HG03565 (cell line): Measurements from ENCODE around the gene ACTR1A.
"Not testable (repeated sequence)": the region's sequence is repeated elsewhere in the genome, so short reads cannot be mapped to it uniquely, and the experiment has no call there.

Experiments
- ATAC-seq: cut with Tn5 transposase; IDR thresholded peaks from one replicate; pipeline ENCODE4 v1.9.1; 2021; ENCODE audit warnings: mild to moderate bottlenecking, moderate library complexity; ENCODE audit not compliant: unreplicated experiment

ACTR1A gene

DNA sequence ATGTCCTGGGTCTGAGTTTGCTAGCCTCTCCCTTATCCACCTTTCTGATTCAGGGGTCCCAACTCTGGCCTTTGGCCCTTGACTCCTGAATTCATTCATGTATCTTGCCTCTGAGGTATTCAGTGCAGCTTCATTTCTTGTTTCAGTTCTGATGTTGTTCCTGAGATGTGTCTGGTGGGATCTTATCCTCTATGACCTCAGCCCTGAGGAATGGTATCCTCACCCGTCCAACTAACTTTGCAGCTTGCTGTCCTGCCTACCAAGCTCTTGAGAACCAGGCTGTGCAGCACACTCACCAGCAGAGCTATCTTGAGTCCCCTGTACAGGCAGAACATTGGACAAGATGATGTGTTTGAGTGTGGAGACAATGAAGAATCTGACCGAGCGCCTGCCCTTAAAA, 15.0 kb upstream of the ACTR1A start:
- ATAC-seq = no peak

DNA sequence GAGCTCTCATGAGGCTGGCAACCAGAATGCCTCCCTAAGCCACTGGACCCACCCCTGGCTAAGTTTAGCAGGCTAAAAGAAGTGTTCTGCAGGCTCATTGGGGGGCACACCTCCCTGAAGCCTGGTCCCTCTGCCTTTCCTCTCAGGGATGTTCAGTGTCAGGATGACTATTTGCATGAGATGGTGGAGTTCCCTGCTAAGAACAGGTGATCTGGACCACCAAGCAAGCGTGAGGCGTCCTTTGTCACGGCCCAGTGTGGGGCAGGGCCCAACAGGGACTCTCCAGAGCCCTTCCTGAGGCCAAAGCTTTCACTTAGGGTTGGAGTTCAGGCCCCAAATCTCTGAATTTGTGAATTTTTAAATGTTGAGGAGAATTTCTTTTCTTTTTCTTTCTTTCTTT, 13.2 kb upstream of the ACTR1A start:
- no peak for ATAC-seq

DNA sequence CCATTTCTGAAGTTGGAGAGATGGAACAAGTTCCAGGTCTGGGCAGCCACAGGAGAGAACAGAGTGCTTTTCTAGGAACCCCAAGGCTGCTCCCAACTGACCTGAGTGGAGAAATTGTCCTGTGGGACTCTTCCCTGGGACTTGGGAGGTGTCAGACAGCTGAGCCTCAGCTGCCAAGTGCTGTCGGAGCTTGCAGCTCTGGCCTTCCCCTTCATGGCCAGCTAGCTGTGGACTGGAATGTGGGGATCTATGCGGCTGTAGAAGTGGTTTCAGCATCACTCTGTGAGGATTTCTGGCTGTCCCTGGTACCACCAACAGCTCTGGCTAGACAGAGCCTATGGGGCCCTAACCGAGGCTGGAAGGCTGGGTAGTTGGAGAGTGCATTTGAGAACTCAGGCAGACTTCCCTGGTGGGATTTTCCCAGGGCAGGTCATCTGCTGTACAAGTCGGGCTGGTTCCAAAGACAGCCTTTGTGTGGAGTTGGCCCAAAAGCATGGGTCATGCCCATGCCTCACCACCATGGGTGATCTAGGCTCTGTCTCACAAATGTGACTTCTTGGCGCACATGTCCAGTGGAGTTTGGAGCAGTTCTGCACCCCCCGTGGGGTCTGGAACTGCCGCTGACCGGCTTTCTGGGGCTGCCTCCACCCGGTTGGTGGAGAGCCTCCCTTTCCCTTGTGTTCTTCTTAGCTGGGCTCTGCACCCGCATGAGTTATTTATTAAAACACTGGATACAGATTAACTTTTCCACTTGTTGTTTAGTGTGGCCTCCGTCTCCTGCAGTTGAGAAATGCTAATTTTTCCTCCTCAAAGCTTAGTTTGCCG, 12.2 kb upstream of the ACTR1A start:
- no peak for ATAC-seq

DNA sequence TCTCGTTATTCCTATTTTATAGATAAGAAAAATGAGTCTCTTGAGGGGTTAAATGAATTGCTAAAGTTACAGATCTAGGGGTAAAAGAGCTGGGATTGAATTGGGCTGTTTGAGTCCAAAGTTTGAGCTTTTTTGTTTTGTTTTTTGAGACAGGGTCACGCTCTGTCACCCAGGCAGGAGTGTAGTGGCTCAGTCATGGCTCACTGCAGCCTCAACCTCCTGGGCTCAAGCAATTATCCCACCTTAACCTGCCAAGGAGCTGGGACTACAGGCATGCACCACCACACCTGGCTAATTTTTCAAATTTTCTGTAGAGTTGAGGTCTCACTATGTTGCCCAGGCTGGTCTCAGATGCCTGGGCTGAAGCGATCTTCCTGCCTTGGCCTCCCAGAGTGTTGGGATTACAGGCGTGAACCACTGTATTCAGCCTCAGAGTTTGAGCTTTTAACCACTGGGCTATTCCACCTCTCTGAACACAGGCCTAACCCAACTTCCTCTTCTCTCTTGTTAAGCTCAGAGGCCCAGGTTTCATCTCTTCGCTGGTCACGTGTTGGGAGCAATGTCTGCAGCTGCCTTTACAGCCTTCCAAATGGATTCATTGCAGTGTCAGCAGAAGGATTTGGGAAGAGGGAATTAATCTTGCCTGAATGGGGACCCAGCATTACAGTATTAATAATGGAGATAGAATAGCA, 9.2 kb upstream of the ACTR1A start:
- ATAC-seq = no peak

DNA sequence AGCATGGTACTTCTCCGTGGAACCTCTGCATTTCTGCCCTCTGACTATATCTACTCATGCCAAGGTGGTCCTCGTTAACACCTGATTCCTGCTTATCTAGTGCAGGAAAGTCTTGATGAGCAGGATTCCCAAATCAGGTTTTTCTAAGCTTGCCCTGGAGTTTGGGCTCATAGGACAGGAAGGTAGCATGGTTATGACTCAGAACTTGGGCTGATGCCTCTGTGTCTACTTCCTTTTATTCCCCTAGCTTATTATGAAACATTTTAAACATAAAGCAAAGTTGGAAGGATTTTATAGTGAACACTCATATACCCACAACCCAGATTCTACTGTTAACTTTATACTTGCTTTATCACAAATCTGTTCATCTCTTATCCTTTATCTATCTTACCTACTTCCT, 6.9 kb upstream of the ACTR1A start:
- no peak for ATAC-seq

DNA sequence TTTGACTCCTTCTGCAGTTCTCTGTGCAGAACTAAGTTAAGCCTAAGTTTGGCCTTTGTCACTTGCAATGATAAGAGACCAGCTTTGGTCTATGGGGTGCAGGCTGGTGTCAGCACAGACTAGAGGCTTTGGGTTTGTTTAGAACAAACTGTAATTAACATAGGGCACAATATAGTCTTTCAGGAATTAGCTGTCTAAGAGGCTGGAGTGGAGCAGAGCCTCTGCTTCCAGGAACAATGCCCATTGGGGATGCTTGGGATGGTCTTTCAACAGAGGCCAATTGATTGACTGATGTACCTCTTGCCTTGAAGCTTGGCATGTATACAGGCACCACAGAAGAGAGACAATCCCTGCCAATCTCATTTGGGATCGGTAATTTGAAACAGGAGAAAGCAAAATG, 6.0 kb upstream of the ACTR1A start:
- ATAC-seq = no peak

DNA sequence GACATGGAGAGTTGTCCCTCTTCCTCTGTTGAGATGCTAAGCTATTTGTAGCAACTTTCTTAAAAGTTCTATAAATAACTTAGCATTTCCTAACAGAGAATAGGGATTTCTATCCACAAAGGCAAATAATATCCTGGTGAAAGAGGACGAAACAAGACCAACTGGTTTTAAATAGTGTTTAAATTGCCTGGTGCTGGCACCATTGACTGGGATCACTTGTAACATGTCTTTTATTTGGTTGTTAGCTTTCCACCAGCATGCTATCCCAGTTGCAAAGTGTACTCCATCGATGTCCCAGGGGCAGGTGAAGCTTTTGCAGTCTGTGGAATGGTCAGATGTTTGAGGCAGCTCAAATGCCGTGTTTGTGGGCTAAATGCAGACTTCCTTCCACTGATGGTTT, 5.0 kb upstream of the ACTR1A start:
- no peak for ATAC-seq

DNA sequence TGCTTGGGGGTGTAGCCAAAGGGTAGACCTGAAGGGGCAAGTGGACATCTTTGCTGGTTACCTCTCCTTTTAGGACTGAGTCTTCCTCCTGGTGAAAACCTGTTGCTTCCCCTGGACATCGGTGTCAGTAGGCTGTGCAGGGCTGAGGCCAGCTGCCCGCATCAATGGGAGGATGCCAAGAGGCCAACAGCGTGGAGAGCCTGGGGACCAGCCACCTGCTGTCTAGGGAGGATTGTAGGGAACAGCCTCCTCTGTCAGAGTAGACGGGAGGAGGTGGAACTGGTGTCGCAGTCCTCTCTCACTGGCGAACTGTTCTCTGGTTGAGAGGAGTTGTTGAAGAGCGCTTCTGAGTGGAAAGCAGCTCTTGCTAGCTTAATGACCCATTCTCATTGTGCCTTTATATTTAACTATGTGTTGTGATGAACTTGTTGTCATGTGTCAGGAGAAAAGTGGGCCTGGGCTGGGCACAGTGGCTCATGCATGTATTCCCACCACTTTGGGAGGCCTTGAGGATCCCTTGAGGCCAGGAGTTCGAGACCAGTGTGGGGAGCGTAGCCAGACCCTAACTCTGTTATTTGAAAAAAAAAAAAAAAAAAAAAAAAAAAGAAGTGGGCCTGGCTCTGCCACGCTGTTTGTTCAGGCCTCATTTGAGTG, 3.1 kb upstream of the ACTR1A start:
- ATAC-seq = no peak

DNA sequence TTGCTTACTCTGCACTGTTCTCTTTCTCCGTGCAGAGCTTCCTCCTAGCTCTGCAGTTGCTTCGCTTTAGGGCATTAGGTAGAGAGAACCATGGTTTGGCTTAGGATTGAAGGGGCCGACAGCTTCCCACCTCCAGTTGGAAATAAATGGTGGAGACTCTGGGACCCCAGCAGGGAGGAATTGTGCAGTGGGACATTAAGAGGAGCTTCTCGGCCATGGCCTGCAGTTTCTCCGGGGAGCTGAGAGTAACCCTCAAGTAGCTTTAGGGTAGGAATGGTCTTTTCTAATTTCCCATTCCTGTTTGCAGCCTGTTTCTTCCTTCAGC, 2.4 kb upstream of the ACTR1A start:
- ATAC-seq = no peak

DNA sequence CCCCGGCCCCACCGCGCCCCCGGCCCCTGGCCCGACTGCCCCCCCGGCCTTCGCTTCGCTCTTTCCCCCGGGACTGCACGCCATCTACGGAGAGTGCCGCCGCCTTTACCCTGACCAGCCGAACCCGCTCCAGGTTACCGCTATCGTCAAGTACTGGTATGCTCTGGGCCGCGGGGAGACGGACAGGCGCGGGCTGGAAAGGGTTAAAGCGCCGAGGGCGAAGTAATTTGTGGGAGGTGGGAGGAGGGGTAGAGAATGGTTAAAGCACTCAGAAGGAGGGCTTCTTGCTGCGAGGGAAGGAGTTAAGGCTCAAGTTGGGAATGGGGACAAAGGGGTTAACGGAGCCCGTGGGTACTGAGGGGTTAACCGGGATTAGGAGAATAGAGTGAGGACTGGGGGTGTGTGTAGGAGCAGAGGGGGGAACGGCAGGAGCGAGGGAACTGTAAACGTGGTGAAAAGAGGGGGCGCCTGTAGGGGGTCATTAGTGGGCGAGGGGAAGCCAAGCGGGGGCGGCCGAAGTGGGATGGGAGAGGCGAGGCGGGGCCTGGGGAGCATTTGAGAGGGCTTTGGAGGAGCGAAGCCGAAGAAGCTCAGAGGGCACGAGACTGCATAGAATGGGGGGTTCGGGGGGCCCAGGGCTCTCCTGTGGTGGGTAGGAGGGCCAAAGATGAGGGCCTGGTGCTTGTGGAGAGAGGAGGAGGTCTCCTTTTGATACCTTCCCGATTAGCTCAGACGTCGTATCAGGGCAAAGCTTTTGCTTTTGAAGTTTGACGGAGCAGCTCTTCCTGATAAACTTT, 1.9 kb upstream of the ACTR1A start:
- ATAC-seq = no peak

DNA sequence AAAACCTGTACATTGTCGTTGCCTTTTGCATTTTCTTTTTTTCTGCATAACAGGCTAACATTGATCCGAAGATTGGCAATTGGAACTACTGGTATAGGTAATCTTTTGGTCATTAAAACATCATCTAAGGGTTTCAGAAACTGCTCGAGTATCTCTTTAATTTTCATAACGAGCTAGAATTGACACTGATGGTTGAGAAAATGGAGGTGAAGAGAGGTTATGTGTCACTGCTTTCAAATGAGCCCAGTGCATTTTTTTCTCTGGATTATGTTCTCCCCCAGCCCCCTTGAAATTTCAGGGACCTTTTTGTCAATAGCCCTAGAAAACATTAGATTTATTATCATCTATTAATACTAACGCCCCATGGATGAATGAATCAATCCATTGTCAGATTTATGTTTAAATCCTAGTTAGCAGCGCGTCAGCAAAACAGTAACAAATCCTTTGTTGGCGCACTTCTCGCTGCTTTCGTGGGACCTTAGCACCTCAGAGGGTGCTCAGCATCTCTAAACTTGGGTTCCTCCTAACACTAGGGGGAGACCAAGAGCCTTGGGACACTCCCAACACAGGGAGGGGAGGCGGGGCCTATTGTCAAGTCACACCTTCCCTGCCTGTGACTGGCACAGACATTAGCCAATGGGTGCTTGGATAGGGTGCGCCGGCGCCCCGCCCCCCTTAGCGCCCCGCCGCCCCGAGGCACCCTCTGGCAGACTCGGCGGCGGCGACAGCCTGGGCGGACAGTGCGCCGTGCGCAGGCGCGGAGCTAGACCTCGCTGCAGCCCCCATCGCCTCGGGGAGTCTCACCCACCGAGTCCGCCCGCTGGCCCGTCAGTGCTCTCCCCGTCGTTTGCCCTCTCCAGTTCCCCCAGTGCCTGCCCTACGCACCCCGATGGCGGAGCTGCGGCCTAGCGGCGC, 1.0 kb upstream of the ACTR1A start, which contains the start of gene SUFU:
SUFU (plus strand) TSS at position 709 of the 915 bp plus-strand sequence; CDS start at position 890, 181 bp downstream.
- ATAC-seq = peak; percentile 61

DNA sequence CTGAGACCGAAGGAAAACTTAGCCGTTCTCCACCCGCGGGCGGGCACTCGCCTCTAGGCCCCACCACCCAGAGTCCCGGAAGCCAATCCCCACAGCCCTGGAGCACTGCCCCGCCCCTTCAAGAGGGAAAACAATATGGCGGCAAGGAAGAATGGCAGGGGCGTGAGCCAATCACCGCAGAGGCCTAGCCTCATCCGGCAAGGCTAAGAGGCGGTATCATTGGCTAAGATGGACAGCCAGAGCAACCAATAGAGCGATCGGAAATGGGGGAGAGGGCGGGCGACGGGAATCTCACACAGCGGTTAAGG, 529 bp downstream of the ACTR1A start:
- peak; percentile 53 for ATAC-seq

DNA sequence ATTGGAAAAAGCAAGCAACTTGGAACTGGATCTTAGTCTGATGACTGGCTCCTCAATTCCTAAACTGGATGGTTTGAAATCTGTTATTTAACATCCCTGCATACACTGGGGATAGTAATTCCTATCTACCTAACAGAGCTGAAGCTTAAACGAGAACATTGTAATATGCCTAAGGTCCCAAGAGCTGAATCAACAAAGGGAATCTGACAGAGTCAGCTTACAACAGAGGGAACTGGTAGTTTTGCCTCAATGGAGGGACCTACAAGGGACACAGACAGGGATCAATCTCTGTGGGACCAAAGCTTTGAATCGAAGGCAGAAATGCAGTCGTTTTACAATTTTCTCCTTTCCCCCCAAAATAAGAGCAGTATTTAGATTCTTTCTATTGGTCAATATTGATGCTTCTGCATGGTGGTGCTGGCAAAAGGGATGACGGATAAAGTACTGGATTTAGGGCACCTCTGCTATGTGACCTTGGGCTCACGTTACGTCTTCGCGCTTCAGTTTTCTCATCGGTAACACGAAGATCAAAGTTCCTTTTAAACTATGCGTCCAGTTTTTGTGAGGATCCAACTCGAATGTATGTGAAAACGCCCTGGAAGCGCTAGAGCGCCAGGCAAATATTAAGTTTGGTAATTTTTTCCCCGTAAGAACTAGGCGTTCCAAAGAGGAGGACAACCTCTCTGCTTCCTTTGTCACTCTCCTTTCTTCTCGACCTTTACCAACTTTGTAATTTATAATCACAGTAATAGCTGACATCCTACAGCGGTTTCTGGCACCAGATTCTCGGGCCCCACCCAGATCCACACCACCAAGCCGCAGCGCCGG, 1.1 kb downstream of the ACTR1A start:
- ATAC-seq = no peak

DNA sequence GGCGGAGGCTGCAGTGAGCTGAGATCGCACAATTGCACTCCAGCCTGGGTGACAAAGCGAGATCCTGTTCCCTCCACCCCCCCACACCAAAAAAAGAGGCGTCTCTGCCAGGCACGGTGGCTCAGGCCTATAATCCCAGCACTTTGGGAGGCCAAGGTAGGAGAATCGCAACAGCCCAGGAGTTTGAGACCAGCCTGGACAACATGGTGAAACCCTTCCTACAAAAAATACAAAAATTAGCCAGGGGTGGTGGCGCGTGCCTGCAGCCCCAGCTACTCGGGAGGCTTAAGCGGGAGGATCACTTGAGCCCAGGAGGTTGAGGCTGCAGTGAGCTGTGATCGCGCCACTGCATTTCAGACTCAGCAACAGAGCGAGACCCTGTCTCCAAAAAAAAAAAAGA, 1.8 kb downstream of the ACTR1A start:
- not testable (repeated sequence) for ATAC-seq

DNA sequence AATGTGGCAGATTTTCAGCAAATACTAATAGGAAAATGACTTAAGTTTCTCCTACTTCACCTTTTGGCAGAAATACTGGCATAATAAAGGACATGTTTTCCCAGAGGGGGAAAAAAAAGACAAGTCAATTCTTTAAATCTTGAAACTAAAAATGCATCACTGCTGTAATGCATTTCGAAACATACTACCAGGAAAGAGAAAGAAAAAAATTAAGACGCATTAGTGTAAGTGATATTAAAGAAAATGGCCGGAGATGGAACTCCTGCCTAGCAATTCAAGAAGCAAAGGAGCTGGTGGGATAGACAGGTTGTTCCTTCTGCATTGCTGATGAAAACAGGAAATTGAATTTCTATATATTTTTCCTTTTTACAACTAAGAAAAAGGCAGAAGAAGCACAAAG, 3.2 kb downstream of the ACTR1A start:
- ATAC-seq = no peak

DNA sequence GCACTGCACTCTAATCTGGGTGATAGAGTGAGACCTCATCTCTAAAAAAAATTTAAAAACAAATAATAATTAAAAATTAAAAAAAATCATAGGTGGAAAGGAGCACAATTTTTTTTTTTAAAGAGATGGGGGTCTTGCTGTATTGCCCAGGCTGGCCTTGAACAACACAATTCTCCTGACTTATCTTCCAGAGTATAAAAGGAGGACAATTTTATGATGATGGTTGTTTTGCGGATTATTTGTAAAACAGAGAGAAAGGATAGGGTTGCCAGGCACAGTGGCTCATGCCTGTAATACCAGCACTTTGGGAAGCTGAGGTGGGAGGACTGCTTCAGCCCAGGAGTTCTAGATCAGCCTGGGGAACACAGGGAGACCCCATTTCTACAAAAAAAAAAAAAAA, 5.0 kb downstream of the ACTR1A start:
- ATAC-seq = no peak

DNA sequence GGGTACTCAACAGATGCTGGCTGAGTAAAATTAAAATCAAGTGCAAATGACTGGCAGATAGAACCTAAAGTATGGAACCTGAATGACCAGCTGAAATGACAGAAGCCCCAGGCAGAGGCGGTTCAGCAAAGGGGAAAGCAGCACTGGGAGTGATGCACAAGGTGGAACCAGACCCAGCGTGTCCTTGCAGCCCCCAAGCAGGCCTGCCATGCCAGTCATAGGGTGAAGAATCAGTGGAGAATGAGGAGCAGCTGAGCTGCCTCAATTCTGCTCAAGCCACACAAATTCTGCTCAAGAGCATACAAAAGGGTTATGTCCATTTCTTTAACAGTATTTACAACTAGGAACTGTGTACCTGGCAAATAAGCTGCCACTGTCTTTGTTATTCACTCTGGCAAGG, 8.7 kb downstream of the ACTR1A start:
- ATAC-seq = no peak

DNA sequence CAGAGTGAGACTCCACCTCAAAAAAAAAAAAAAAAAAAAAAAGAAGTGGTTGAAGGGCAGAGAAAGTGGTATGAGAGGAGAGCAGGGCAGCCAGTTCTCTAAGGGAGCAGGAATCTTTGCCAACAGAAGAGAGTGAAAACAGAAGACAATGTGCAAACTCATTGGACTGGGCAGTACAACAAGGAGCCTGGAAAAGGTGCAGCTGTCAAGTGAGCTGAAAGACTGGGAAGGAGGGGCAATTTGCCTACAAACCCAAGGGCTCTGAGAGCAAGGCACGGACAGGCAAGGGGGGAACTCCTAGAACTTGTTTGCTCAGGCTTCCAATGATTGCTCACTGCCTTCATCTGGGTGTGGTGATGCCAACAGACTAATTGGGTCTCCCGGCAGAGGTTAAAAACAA, 9.5 kb downstream of the ACTR1A start:
- no peak for ATAC-seq

DNA sequence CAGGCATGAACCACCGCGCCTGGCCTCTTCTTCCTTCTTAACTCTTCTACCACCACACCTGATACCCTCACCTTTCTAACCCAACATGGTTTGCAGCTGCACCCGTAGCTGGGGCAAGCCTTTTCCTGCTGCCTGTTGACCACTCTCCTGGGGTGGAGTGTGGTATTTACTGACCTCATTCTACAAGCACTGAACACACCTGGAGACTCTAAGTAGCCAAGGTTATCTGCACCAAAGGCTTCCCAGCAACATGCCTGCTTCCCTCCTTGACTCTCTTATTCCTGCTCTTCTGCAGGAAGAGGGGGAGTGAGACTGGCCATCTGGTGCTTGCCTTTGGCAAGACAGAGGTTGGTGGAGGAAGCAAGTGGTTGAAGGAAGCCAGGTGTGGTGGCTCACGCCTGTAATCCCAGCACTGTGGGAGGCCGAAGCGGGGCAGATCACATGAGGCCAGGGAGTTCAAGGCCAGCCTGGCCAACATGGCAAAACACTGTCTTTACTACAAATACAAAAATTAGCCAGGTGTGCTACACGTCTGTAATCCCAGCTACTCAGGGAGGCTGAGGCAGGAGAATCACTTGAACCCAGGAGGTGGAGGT, 10.1 kb downstream of the ACTR1A start:
- ATAC-seq = no peak
